ENCODE results near the gene KIF20B.

Gene KIF20B

GRCh38 chr10:89809766-89810165 is 108.4 kb downstream of the KIF20B start:
- no CpG with 5 or more reads among the region's 4 CpGs for WGBS, 2 donors (ENCODE audit: extremely low coverage in 2 of 2, insufficient read length in 2 of 2, insufficient replicate concordance in 1 of 2)
- H3K14ac ChIP-seq (ENCODE audit: low read length): no peak overlapping the region
- H2BK120ac ChIP-seq (ENCODE audit: low read depth, low read length): no peak overlapping the region

DNA sequence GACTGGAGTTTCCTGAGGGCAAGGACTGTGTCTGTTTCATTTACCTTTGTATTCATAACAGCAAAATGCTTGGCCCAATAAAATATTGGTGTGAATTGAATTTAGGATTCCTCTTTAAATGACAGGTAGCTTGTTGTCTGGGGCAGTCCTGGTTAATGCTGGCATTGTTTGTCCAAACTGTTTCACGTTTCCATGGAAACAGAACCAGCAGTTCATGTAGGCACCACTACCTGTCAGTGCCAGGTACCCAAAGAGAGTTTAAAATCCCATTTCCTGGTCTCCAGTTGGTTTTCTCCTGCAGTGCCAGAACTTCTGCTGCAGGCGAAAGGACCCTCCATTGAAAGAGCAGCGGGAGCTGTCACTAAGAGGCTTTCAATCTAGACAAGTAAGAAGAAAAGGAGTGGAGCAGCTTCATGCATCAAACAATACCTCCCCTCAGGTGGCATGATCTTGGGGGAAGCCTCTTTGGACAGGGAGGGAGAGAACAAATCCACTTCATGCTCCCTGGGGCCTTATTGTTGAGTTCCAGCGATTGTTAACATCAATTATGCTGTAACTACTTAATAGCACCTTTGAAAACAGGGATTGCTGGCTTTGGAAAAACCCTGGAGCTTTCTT is 109.6 kb downstream of the KIF20B start:
- Histone ChIP-seq H3K27ac (replicated peaks; ENCODE audit: low read length) (no peak overlapping the region), H3K36me3 (replicated peaks in 1 of 2; ENCODE audit: control insufficient read depth in 2 of 2, insufficient read depth in 2 of 2, low read length in 2 of 2) (no peaks in the 10 kb centered on the region), H2BK120ac (ENCODE audit: low read depth, low read length) (no peak overlapping the region), H3K18ac (ENCODE audit: low read length) (no peak overlapping the region), H3K9ac (ENCODE audit: low read depth, low read length, poor library complexity) (no peak overlapping the region), H3K14ac (ENCODE audit: low read length) (no peak overlapping the region), H2BK12ac (ENCODE audit: low read length) (no peak overlapping the region), H3K23ac (ENCODE audit: low read depth, low read length, poor library complexity) (no peak overlapping the region), H2BK5ac (ENCODE audit: low read length) (no peak overlapping the region), H3K4me3 (ENCODE audit: low read length in 2 of 2) (no peak overlapping the region), H4K91ac (ENCODE audit: low read depth, low read length, poor library complexity) (no peak overlapping the region), H3K27me3 (ENCODE audit: control insufficient read depth in 3 of 3, insufficient read depth in 3 of 3, low read depth in 1 of 3, low read length in 3 of 3) (no peaks in the 10 kb centered on the region), H3K4me2 (ENCODE audit: insufficient read depth, low read length, poor library complexity, severe bottlenecking) (no peak overlapping the region), H3K4me1 (ENCODE audit: control insufficient read depth in 2 of 2, insufficient read depth in 1 of 2, low read depth in 1 of 2, low read length in 2 of 2) (peaks cover 0 to 2% of the 10 kb centered on the region in 2 donors), H2BK15ac (ENCODE audit: low read length) (no peak overlapping the region), H3K4ac (ENCODE audit: low read length) (no peak overlapping the region), H3K79me1 (ENCODE audit: low read depth, low read length) (no peaks in the 10 kb centered on the region), H2AFZ (ENCODE audit: low read length) (no peak overlapping the region), H2AK5ac (ENCODE audit: low read depth, low read length) (no peak overlapping the region), H3K9me3 (replicated peaks in 1 of 2; ENCODE audit: control insufficient read depth in 2 of 2, insufficient read depth in 1 of 2, low read depth in 1 of 2, low read length in 2 of 2) (peaks cover 0 to 3% of the 10 kb centered on the region in 2 donors), H4K8ac (ENCODE audit: low read depth, low read length) (no peak overlapping the region)
- WGBS, 2 donors (ENCODE audit: extremely low coverage in 2 of 2, insufficient read length in 2 of 2, insufficient replicate concordance in 1 of 2): no CpG with 5 or more reads among the region's 4 CpGs
- peak; percentile 15 for DNase-seq (ENCODE audit: low spot score)

More at GRCh38 chr10:89809766-89810165, 108.4 kb downstream of the KIF20B start:
- H3K4me2 ChIP-seq (ENCODE audit: insufficient read depth, low read length, poor library complexity, severe bottlenecking): no peak overlapping the region
- H4K8ac ChIP-seq (ENCODE audit: low read depth, low read length): no peak overlapping the region
- H4K91ac ChIP-seq (ENCODE audit: low read depth, low read length, poor library complexity): no peak overlapping the region
- no peak overlapping the region for H3K18ac ChIP-seq (ENCODE audit: low read length)
- H3K27me3 ChIP-seq (ENCODE audit: control insufficient read depth in 3 of 3, insufficient read depth in 3 of 3, low read depth in 1 of 3, low read length in 3 of 3): peaks cover 0 to 3% (median 0%) of the 10 kb centered on the region in 3 experiments
- no peak overlapping the region for H2BK5ac ChIP-seq (ENCODE audit: low read length)
- no peak overlapping the region for H3K4ac ChIP-seq (ENCODE audit: low read length)
- no peak overlapping the region for H3K27ac ChIP-seq (replicated peaks; ENCODE audit: low read length)
- no peaks in the 10 kb centered on the region for H3K79me1 ChIP-seq (ENCODE audit: low read depth, low read length)
- DNase-seq (ENCODE audit: low spot score): no peak
- no peak overlapping the region for H2AFZ ChIP-seq (ENCODE audit: low read length)
- no peak overlapping the region for H2BK12ac ChIP-seq (ENCODE audit: low read length)
- peaks cover 0 to 2% of the 10 kb centered on the region in 2 donors for H3K4me1 ChIP-seq (ENCODE audit: control insufficient read depth in 2 of 2, insufficient read depth in 1 of 2, low read depth in 1 of 2, low read length in 2 of 2)
- no peak overlapping the region for H3K23ac ChIP-seq (ENCODE audit: low read depth, low read length, poor library complexity)
- no peak overlapping the region for H3K4me3 ChIP-seq (ENCODE audit: low read length in 2 of 2)
- no peaks in the 10 kb centered on the region for H3K36me3 ChIP-seq (replicated peaks in 1 of 2; ENCODE audit: control insufficient read depth in 2 of 2, insufficient read depth in 2 of 2, low read length in 2 of 2)
- H3K9ac ChIP-seq (ENCODE audit: low read depth, low read length, poor library complexity): no peak overlapping the region
- no peak overlapping the region for H2BK15ac ChIP-seq (ENCODE audit: low read length)
- peaks cover 0 to 3% of the 10 kb centered on the region in 2 donors for H3K9me3 ChIP-seq (replicated peaks in 1 of 2; ENCODE audit: control insufficient read depth in 2 of 2, insufficient read depth in 1 of 2, low read depth in 1 of 2, low read length in 2 of 2)
- no peak overlapping the region for H2AK5ac ChIP-seq (ENCODE audit: low read depth, low read length)

- H3K4me2 ChIP-seq (ENCODE audit: insufficient read depth, low read length, poor library complexity, severe bottlenecking): no peak overlapping the region
- H3K23ac ChIP-seq (ENCODE audit: low read depth, low read length, poor library complexity): no peak overlapping the region
- no peak overlapping the region for H4K8ac ChIP-seq (ENCODE audit: low read depth, low read length)
- H3K27ac ChIP-seq (replicated peaks; ENCODE audit: low read length): no peak overlapping the region
- no peaks in the 10 kb centered on the region for H3K27me3 ChIP-seq (ENCODE audit: control insufficient read depth in 3 of 3, insufficient read depth in 3 of 3, low read depth in 1 of 3, low read length in 3 of 3)
- H3K79me1 ChIP-seq (ENCODE audit: low read depth, low read length): no peaks in the 10 kb centered on the region
- H2AFZ ChIP-seq (ENCODE audit: low read length): no peak overlapping the region
- H2BK120ac ChIP-seq (ENCODE audit: low read depth, low read length): no peak overlapping the region
- no peak for DNase-seq (ENCODE audit: low spot score)
- H3K36me3 ChIP-seq (replicated peaks in 1 of 2; ENCODE audit: control insufficient read depth in 2 of 2, insufficient read depth in 2 of 2, low read length in 2 of 2): no peaks in the 10 kb centered on the region
- no peak overlapping the region for H2BK12ac ChIP-seq (ENCODE audit: low read length)
- no peak overlapping the region for H2BK5ac ChIP-seq (ENCODE audit: low read length)
- H3K4ac ChIP-seq (ENCODE audit: low read length): no peak overlapping the region
- H3K4me3 ChIP-seq (ENCODE audit: low read length in 2 of 2): no peak overlapping the region
- no CpG with 5 or more reads among the region's 3 CpGs for WGBS, 2 donors (ENCODE audit: extremely low coverage in 2 of 2, insufficient read length in 2 of 2, insufficient replicate concordance in 1 of 2)
- H2BK15ac ChIP-seq (ENCODE audit: low read length): no peak overlapping the region
- no peak overlapping the region for H2AK5ac ChIP-seq (ENCODE audit: low read depth, low read length)
- no peak overlapping the region for H3K14ac ChIP-seq (ENCODE audit: low read length)
- no peak overlapping the region for H4K91ac ChIP-seq (ENCODE audit: low read depth, low read length, poor library complexity)
- no peak overlapping the region for H3K18ac ChIP-seq (ENCODE audit: low read length)
- H3K9me3 ChIP-seq (replicated peaks in 1 of 2; ENCODE audit: control insufficient read depth in 2 of 2, insufficient read depth in 1 of 2, low read depth in 1 of 2, low read length in 2 of 2): peaks cover 0 to 4% of the 10 kb centered on the region in 2 donors
- H3K9ac ChIP-seq (ENCODE audit: low read depth, low read length, poor library complexity): no peak overlapping the region
- H3K4me1 ChIP-seq (ENCODE audit: control insufficient read depth in 2 of 2, insufficient read depth in 1 of 2, low read depth in 1 of 2, low read length in 2 of 2): peaks cover 0 to 2% of the 10 kb centered on the region in 2 donors
Measured at GRCh38 chr10:89813546-89813945, 112.2 kb downstream of the KIF20B start.

- no peak for DNase-seq (ENCODE audit: low spot score)
- Histone ChIP-seq H3K18ac (ENCODE audit: low read length) (no peak overlapping the region), H2AK5ac (ENCODE audit: low read depth, low read length) (no peak overlapping the region), H3K23ac (ENCODE audit: low read depth, low read length, poor library complexity) (no peak overlapping the region), H2BK12ac (ENCODE audit: low read length) (no peak overlapping the region), H2BK5ac (ENCODE audit: low read length) (no peak overlapping the region), H3K9ac (ENCODE audit: low read depth, low read length, poor library complexity) (no peak overlapping the region), H3K4me2 (ENCODE audit: insufficient read depth, low read length, poor library complexity, severe bottlenecking) (no peak overlapping the region), H2BK120ac (ENCODE audit: low read depth, low read length) (no peak overlapping the region), H4K8ac (ENCODE audit: low read depth, low read length) (no peak overlapping the region), H3K4me3 (ENCODE audit: low read length in 2 of 2) (no peak overlapping the region), H3K4me1 (ENCODE audit: control insufficient read depth in 2 of 2, insufficient read depth in 1 of 2, low read depth in 1 of 2, low read length in 2 of 2) (peaks cover 0 to 2% of the 10 kb centered on the region in 2 donors), H3K4ac (ENCODE audit: low read length) (no peak overlapping the region), H3K27me3 (ENCODE audit: control insufficient read depth in 3 of 3, insufficient read depth in 3 of 3, low read depth in 1 of 3, low read length in 3 of 3) (no peaks in the 10 kb centered on the region), H3K9me3 (replicated peaks in 1 of 2; ENCODE audit: control insufficient read depth in 2 of 2, insufficient read depth in 1 of 2, low read depth in 1 of 2, low read length in 2 of 2) (peaks cover 0 to 4% of the 10 kb centered on the region in 2 donors), H2AFZ (ENCODE audit: low read length) (no peak overlapping the region), H3K14ac (ENCODE audit: low read length) (no peak overlapping the region), H3K79me1 (ENCODE audit: low read depth, low read length) (no peaks in the 10 kb centered on the region), H2BK15ac (ENCODE audit: low read length) (no peak overlapping the region), H4K91ac (ENCODE audit: low read depth, low read length, poor library complexity) (no peak overlapping the region), H3K36me3 (replicated peaks in 1 of 2; ENCODE audit: control insufficient read depth in 2 of 2, insufficient read depth in 2 of 2, low read length in 2 of 2) (no peaks in the 10 kb centered on the region), H3K27ac (replicated peaks; ENCODE audit: low read length) (no peak overlapping the region)
- no CpG with 5 or more reads among the region's 1 CpG for WGBS, 2 donors (ENCODE audit: extremely low coverage in 2 of 2, insufficient read length in 2 of 2, insufficient replicate concordance in 1 of 2)
Measured at GRCh38 chr10:89814278-89814677, 112.9 kb downstream of the KIF20B start.

Data from neuronal stem cell (in vitro differentiated cells).